ENCODE results near the gene PPFIBP2. TPM values are rescaled to one million over a fixed set of nuclear protein-coding genes. Genes with fewer than 3 reads are reported as not detected.

The PPFIBP2 gene
- total and polyA plus RNA-seq, 12 donors, result 6.4 to 40.7 (median 21.4) TPM

DNA sequence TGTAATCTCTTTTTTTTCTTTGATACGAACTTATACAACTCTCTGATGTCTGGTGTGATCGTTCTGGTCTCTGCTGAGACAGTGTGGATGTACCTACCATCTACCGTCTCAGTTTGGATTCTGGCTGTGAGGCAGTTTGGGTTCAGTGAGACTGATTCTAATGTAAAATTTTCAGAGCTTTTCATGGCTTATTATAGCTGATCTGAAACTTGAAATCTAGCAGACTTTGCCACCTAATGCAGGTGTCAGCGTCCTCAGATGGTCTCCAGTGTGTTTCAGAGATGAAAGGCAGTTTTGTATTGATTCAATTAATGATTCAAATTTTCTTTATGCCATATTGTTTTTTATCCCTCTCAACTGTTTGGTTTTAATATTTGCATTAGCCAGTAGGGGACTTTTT is 35.9 kb downstream of the PPFIBP2 start:
- no peak for ATAC-seq
- WGBS, 2 donors, result 70 to 89% methylated on average over 4 of the region's 4 CpGs
- TF ChIP-seq, protein P1, sequence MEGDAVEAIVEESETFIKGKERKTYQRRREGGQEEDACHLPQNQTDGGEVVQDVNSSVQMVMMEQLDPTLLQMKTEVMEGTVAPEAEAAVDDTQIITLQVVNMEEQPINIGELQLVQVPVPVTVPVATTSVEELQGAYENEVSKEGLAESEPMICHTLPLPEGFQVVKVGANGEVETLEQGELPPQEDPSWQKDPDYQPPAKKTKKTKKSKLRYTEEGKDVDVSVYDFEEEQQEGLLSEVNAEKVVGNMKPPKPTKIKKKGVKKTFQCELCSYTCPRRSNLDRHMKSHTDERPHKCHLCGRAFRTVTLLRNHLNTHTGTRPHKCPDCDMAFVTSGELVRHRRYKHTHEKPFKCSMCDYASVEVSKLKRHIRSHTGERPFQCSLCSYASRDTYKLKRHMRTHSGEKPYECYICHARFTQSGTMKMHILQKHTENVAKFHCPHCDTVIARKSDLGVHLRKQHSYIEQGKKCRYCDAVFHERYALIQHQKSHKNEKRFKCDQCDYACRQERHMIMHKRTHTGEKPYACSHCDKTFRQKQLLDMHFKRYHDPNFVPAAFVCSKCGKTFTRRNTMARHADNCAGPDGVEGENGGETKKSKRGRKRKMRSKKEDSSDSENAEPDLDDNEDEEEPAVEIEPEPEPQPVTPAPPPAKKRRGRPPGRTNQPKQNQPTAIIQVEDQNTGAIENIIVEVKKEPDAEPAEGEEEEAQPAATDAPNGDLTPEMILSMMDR (IDR thresholded peaks at IDR 0.05), result no peak
- H3K36me3 ChIP-seq, result peaks cover 0 to 7% (median 0%) of the 10 kb centered on the region in 9 donors
- no peaks in the 10 kb centered on the region for H3K9me3 ChIP-seq
- no peak overlapping the region for H3K4me3 ChIP-seq
- no peak overlapping the region for H3K27ac ChIP-seq
- intact Hi-C loops (cut with DNase I), result loop anchor here in 2 of 10 donors (5.0 to 10.0 kb wide), 2 partner anchors 37 to 455 kb away; partner anchors contain the start of gene PPFIBP2 (in 1 of the 2)
- no peak for DNase-seq
- no peaks in the 10 kb centered on the region for H3K27me3 ChIP-seq
- peaks cover 0 to 1% (median 0%) of the 10 kb centered on the region in 9 donors for H3K4me1 ChIP-seq

DNA sequence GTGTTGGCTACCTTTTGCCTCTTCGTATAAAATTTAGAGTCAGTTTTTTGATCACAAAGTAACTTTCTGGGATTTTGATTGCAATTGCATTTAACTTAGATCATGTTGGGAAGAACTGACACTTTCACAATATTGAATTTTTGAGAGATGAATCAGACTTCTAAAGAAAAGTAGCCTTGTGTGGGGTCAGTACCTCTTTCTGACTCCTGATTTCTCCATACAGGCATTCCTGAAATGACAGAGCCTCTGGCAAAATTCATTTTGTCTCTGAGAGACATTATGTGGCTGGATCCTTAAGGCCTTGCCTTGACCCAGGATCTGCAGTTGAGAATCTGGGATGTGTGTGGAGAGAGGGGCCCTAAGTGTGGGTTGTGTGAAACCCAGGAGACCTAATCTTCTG is 37.8 kb downstream of the PPFIBP2 start:
- intact Hi-C loops (cut with DNase I), result loop anchor here in 1 of 10 donors (5.0 kb wide), 1 partner anchor 39 kb away; the partner anchor contains the start of gene PPFIBP2
- no peaks in the 10 kb centered on the region for H3K27me3 ChIP-seq
- no peak overlapping the region for H3K4me3 ChIP-seq
- H3K36me3 ChIP-seq, result peaks cover 0 to 7% (median 0%) of the 10 kb centered on the region in 9 donors
- H3K4me1 ChIP-seq, result peaks cover 0 to 11% (median 0%) of the 10 kb centered on the region in 9 donors
- no peak for ATAC-seq
- WGBS, 2 donors, result 93 to 98% methylated on average over 1 of the region's 1 CpG
- no peak for DNase-seq
- no peak overlapping the region for H3K27ac ChIP-seq
- TF ChIP-seq, protein P1 (IDR thresholded peaks at IDR 0.05), result no peak
- no peaks in the 10 kb centered on the region for H3K9me3 ChIP-seq

DNA sequence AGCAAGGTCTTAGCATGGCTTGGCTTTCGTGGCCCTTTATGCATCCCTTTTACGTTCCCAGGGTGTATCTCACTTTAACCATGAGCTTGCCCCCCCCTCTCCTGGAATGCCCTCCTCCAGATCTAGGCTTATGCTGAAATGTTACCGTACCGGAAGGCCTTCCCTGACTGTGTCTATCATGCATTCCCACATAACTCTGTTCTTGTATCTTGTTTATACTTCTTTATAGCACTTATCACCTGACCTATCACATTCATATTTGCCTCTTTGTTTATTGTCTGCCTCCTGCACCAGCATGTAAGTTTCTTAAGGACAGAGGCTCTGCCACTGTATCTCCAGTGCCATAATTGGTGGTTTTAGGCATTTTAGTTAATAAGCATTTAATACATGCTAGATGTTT is 38.9 kb downstream of the PPFIBP2 start:
- intact Hi-C loops (cut with DNase I), result loop anchor here in 1 of 10 donors (5.0 kb wide), 1 partner anchor 40 kb away; the partner anchor contains the start of gene PPFIBP2
- 90 to 91% methylated on average over 4 of the region's 4 CpGs for WGBS, 2 donors
- Histone ChIP-seq H3K4me3 (no peak overlapping the region), H3K36me3 (peaks cover 0 to 7% (median 0%) of the 10 kb centered on the region in 9 donors), H3K9me3 (no peaks in the 10 kb centered on the region), H3K27me3 (no peaks in the 10 kb centered on the region), H3K4me1 (peaks cover 0 to 11% (median 0%) of the 10 kb centered on the region in 9 donors), H3K27ac (no peak overlapping the region)
- DNase-seq (no peak), ATAC-seq (no peak)
- TF ChIP-seq, protein P1 (IDR thresholded peaks at IDR 0.05), result no peak

DNA sequence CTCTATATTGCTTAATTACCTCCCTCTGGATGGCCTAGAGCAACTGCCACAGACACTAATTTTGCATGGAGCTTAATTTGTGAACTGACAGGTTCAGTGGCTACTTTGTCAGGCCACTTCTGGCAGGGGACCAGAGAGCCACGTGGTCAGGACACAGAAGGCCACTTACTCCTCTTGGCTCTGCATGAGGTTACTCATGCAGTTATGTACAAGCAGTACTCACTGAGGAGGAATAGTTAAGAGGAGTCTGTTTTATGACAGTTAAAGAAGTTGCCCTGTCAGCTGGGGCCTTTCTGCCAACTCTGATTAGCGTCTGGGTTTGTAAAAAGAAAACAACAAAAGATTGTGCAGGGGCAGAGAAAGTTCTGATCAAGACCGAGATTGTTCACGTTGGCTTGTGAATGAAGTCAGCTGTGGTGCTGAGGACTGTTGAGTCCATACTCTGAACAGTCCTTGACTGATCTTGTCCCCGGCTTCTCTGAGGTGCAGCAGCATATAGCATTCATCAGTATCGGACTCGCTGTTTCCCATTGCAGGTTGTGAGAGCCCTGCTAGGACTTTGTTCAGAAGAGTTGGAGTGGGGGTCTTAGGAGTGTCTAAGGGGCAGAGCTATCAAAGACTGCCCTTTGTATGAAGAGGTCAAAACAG is 41.4 kb downstream of the PPFIBP2 start:
- H3K4me1 ChIP-seq, result peaks cover 0 to 13% (median 0%) of the 10 kb centered on the region in 9 donors
- no peak overlapping the region for H3K4me3 ChIP-seq
- no peaks in the 10 kb centered on the region for H3K27me3 ChIP-seq
- intact Hi-C loops (cut with DNase I), result loop anchor here in 1 of 10 donors (2.0 kb wide), 1 partner anchor 42 kb away; the partner anchor contains the start of gene PPFIBP2
- H3K9me3 ChIP-seq, result no peaks in the 10 kb centered on the region
- 33 to 51% methylated on average over 7 of the region's 7 CpGs for WGBS, 2 donors
- TF ChIP-seq, protein P1 (IDR thresholded peaks at IDR 0.05), result no peak
- peak; percentile 64 to 75 for DNase-seq
- peaks cover 0 to 7% (median 0%) of the 10 kb centered on the region in 9 donors for H3K36me3 ChIP-seq
- peak; percentile 42 to 97 (median 93) for ATAC-seq
- H3K27ac ChIP-seq, result peak overlapping the region in 5 of 10 donors; percentile 6 to 57 (median 30)

Data from heart right ventricle (tissue), 16 donors.